Ascending aorta (tissue), 2 donors: ENCODE measurements around the gene TRABD2B. TPM values are rescaled to one million over a fixed set of nuclear protein-coding genes. Genes with fewer than 3 reads are reported as not detected.

Experiments used
- DNase-seq, 2 donors: peaks; one replicate each; pipeline ENCODE4 v3.0.0-alpha.2; 2019; ENCODE audit warnings: low spot score in 2 of 2
- H3K27ac ChIP-seq, 2 donors: fragments of 200-600 bp; sonication (generic); one replicate each; pipeline ENCODE4 v1.5.1; 2016 to 2017; ENCODE audit warnings: mild to moderate bottlenecking in 1 of 2
- H3K27me3 ChIP-seq: fragments of 200-600 bp; sonication (generic); one replicate; pipeline ENCODE4 v1.5.1; 2017
- H3K36me3 ChIP-seq, 2 donors: fragments of 200-600 bp; sonication (generic); one replicate each; pipeline ENCODE4 v1.5.1; 2016
- H3K4me1 ChIP-seq, 2 donors: fragments of 200-600 bp; sonication (generic); one replicate each; pipeline ENCODE4 v1.5.1; 2016 to 2017; ENCODE audit warnings: mild to moderate bottlenecking in 1 of 2
- H3K4me3 ChIP-seq, 2 donors: fragments of 200-600 bp; sonication (generic); one replicate each; pipeline ENCODE4 v1.5.1; 2016 to 2017; ENCODE audit warnings: mild to moderate bottlenecking in 1 of 2
- H3K9me3 ChIP-seq, 2 donors: fragments of 200-600 bp; sonication (generic); one replicate each; pipeline ENCODE4 v1.5.1; 2016
- CTCF ChIP-seq, 3 experiments: fragments of 200-600 bp in 2 of 3; fragments of 450-650 bp in 1 of 3; sonication (generic) in 2 of 3; IDR thresholded peaks; one replicate each; pipeline ENCODE4 v1.5.1; 2016 to 2019; ENCODE audit warnings: antibody characterized with exemption in 3 of 3, mild to moderate bottlenecking in 1 of 3, moderate library complexity in 1 of 3
- intact Hi-C: fragments of 100-400 bp; cut with DNase I; formaldehyde crosslinking; loops from one replicate; pipeline ENCODE4 v1.15.1; 2023
- total RNA-seq: library from RNA; depleted of rRNA; stranded (reverse); fragments of >200 nt; gene quantifications from one replicate; pipeline ENCODE4 v1.1.0, GENCODE V29; 2016

The TRABD2B gene
- total RNA-seq, 1 donor from 2014 or later, result 7.9 TPM

GRCh38 chr1:47824297-47824696 lies 172.9 kb downstream of the TRABD2B start:
- Histone ChIP-seq H3K9me3 (no peaks in the 10 kb centered on the region), H3K4me1 (peaks cover 9 to 11% of the 10 kb centered on the region in 2 donors), H3K27ac (no peak overlapping the region), H3K36me3 (no peaks in the 10 kb centered on the region), H3K4me3 (no peak overlapping the region), H3K27me3 (no peaks in the 10 kb centered on the region)
- no peak for TF ChIP-seq CTCF (IDR thresholded peaks at IDR 0.05)
- intact Hi-C loops, result no loop called here
- DNase-seq, result no peak

DNA sequence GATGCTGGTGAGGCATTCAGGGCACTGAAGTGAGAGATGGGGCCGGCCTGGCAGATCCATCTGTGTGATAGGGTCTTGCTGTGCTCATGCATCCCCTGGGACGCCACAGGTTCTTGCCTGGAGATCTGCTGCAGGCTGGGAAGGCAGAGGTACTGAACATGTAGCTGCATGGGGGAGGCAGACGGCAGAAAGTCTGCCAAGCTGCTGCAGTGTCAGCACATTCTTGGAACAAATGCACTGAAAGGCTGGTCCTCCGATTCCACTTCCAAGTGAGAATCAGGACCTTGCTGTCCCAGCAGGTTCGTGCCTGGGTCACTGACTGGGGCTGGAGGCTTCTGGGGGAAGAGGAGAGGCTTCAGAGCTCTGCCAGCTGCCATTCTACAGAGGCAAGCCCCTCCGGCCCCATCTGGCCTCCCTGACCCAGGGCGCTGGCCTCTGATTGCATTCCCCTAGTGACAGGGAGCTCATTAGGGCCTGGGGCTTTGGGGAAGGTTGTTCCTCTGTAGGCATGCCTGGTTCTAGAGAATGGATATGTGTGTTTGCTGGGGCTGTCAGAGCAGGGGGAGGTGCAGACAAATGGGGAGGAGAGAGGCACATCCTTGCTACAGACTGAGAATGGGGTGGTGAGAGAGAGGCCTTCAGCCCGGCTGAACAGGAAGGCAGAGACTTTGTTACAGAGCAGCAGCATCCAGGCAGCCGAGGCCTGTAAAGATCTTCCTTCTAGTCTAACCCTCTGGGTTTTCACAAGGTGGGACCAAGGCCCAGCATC lies 174.0 kb downstream of the TRABD2B start:
- TF ChIP-seq CTCF (IDR thresholded peaks at IDR 0.05), result no peak
- H3K9me3 ChIP-seq, result no peaks in the 10 kb centered on the region
- H3K4me1 ChIP-seq, result peaks cover 4 to 6% of the 10 kb centered on the region in 2 donors
- H3K27ac ChIP-seq, result no peak overlapping the region
- intact Hi-C loops, result no loop called here
- no peak overlapping the region for H3K4me3 ChIP-seq
- no peaks in the 10 kb centered on the region for H3K36me3 ChIP-seq
- H3K27me3 ChIP-seq, result no peaks in the 10 kb centered on the region
- no peak for DNase-seq

- Histone ChIP-seq H3K4me3 (no peak overlapping the region), H3K4me1 (peaks cover 0 to 6% of the 10 kb centered on the region in 2 donors), H3K9me3 (no peaks in the 10 kb centered on the region), H3K27ac (no peak overlapping the region), H3K36me3 (no peaks in the 10 kb centered on the region), H3K27me3 (no peaks in the 10 kb centered on the region)
- no peak for TF ChIP-seq CTCF (IDR thresholded peaks at IDR 0.05)
- DNase-seq, result no peak
- intact Hi-C loops, result no loop called here
Measured at GRCh38 chr1:47821760-47822159, 175.4 kb downstream of the TRABD2B start.

DNA sequence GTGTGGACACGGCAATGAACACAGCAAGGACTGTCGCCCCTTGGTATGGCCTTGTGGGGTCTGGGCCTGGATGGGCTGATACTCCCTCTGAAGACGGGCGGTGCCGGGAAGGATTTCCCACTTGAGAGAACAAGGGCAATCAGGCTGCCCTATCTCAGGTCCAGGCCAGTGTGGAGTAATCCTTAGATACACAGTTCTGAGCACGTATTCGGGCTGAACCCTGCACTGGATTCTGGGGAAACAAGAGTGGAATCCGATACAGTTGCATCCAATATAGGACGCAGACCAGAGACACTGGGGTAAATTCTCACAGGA lies 177.7 kb downstream of the TRABD2B start:
- no peak for TF ChIP-seq CTCF (IDR thresholded peaks at IDR 0.05)
- no peak overlapping the region for H3K27ac ChIP-seq
- intact Hi-C loops, result no loop called here
- H3K36me3 ChIP-seq, result no peaks in the 10 kb centered on the region
- H3K27me3 ChIP-seq, result no peaks in the 10 kb centered on the region
- no peak for DNase-seq
- H3K9me3 ChIP-seq, result no peaks in the 10 kb centered on the region
- no peak overlapping the region for H3K4me3 ChIP-seq
- H3K4me1 ChIP-seq, result peaks cover 0 to 6% of the 10 kb centered on the region in 2 donors

DNA sequence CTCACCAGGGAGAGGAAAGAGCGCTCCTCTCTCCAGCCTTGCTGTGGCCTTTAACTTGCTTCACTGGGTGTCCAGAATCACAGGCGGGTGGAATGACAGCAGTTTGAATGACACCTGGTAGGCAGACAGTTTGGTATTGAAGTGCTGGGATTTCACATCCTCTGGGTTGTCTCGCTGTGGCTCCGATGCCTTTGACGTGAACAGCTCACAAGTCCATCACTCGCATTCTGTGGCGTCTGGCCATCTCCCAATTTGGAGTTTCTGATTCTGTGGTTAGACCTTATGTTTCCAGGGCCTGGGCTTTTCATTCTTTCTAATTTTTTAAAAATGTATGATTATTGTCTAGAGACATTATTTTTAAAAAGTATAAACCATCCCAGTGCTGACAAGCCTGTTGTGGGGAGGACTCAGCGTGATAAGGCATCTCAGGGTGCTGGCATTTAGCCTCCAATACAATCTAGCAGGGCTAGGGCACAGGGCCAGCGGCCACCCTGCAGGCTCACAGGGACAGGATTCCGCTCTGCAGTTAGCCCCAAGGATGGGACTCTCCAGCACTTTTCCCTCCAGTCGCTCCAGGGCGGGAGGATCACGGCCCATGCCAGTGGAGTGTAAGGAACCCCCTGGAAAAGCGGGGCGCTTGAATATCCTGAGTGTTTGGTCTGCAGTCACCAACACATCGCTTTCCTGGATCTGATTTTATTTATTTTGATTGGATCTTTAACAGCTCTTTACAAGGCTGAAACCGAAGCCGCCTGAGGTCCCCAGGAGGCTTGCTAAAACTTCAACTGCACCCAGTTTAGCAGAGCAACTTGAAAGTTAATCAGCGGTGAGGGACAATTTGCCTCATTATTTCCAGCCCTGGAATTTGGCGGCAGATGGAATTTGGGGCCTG lies 178.3 kb downstream of the TRABD2B start:
- Histone ChIP-seq H3K9me3 (no peaks in the 10 kb centered on the region), H3K4me1 (peaks cover 0 to 6% of the 10 kb centered on the region in 2 donors), H3K27me3 (no peaks in the 10 kb centered on the region), H3K27ac (no peak overlapping the region), H3K4me3 (no peak overlapping the region), H3K36me3 (no peaks in the 10 kb centered on the region)
- no peak for TF ChIP-seq CTCF (IDR thresholded peaks at IDR 0.05)
- intact Hi-C loops, result no loop called here
- DNase-seq, result no peak
